HEK293 (cell line): ENCODE results near the gene RASAL2.
"Not testable (repeated sequence)": the region's sequence is repeated elsewhere in the genome, so short reads cannot be mapped to it uniquely, and the experiment has no call there.

Experiments
- CTCF ChIA-PET: fragments of 350-600 bp; formaldehyde crosslinking; extraction: SDS; loops from one replicate; lab custom pipeline; 2021; ENCODE audit warnings: antibody characterized with exemption; lab: Yijun Ruan, JAX
- POLR2A ChIA-PET: fragments of 300-600 bp; formaldehyde crosslinking; extraction: SDS; loops from one replicate; lab custom pipeline; 2020; ENCODE audit warnings: antibody characterized with exemption, inconsistent platforms; lab: Yijun Ruan, JAX
- H3K27ac ChIP-seq: fragments of 200-500 bp; sonication (Bioruptor generic); 2 replicates; pipeline ENCODE4 v1.5.1; 2014; ENCODE audit warnings: low read depth, low read length, control low read depth, inconsistent platforms; ENCODE audit errors: extremely low read depth
- H3K36me3 ChIP-seq, 2 experiments: fragments of 200-500 bp in 1 of 2; sonication (Bioruptor generic) in 1 of 2; 1 replicate in 1 of 2; 2 replicates in 1 of 2; pipeline ENCODE4 v1.5.1; 2014 to 2017; ENCODE audit warnings: inconsistent platforms in 2 of 2, low read length in 2 of 2; ENCODE audit not compliant: control insufficient read depth in 2 of 2, insufficient read depth in 1 of 2
- H3K4me1 ChIP-seq: fragments of 200-500 bp; sonication (Bioruptor generic); 2 replicates; pipeline ENCODE4 v1.5.1; 2014; ENCODE audit warnings: mild to moderate bottlenecking, low read length, inconsistent platforms; ENCODE audit not compliant: control insufficient read depth, insufficient read depth
- H3K4me3 ChIP-seq: 2 replicates; pipeline ENCODE4 v1.5.1; 2011; ENCODE audit warnings: low read depth, mild to moderate bottlenecking, control low read depth, low read length, moderate library complexity
- H3K9me3 ChIP-seq: fragments of 200-500 bp; sonication (Bioruptor generic); 2 replicates; pipeline ENCODE4 v1.5.1; 2014; ENCODE audit warnings: low read depth, low read length, inconsistent platforms; ENCODE audit not compliant: control insufficient read depth, insufficient read depth
- EGR2 ChIP-seq: fragments of 450-650 bp; formaldehyde crosslinking; IDR thresholded peaks from 2 replicates; pipeline ENCODE4 v1.5.1; 2016; ENCODE audit warnings: low read depth, missing biosample characterization, missing genetic modification characterization
- PRDM1 ChIP-seq: fragments of 450-650 bp; formaldehyde crosslinking; IDR thresholded peaks from 2 replicates; pipeline ENCODE4; 2016; ENCODE audit warnings: missing biosample characterization, missing genetic modification characterization
- RBAK ChIP-seq: fragments of 450-650 bp; formaldehyde crosslinking; IDR thresholded peaks from 2 replicates; pipeline ENCODE4 v1.5.1; 2016; ENCODE audit warnings: missing biosample characterization, missing genetic modification characterization
- SCRT1 ChIP-seq: fragments of 450-650 bp; formaldehyde crosslinking; IDR thresholded peaks from 2 replicates; pipeline ENCODE4 v1.5.1; 2016; ENCODE audit warnings: missing biosample characterization, missing genetic modification characterization, borderline replicate concordance
- SP2 ChIP-seq: fragments of 450-650 bp; formaldehyde crosslinking; IDR thresholded peaks from 2 replicates; pipeline ENCODE4 v1.5.1; 2016; ENCODE audit warnings: missing biosample characterization, missing genetic modification characterization
- ZBTB17 ChIP-seq: fragments of 450-650 bp; formaldehyde crosslinking; IDR thresholded peaks from 2 replicates; pipeline ENCODE4 v1.5.1; 2016; ENCODE audit warnings: missing biosample characterization, missing genetic modification characterization
- ZBTB8A ChIP-seq: fragments of 450-650 bp; formaldehyde crosslinking; IDR thresholded peaks from 2 replicates; pipeline ENCODE4 v1.5.1; 2016; ENCODE audit warnings: missing biosample characterization, missing genetic modification characterization
- ZNF138 ChIP-seq: fragments of 450-650 bp; formaldehyde crosslinking; IDR thresholded peaks from 2 replicates; pipeline ENCODE4 v1.5.1; 2016; ENCODE audit warnings: missing biosample characterization, missing genetic modification characterization, borderline replicate concordance
- ZNF26 ChIP-seq: fragments of 450-650 bp; formaldehyde crosslinking; IDR thresholded peaks from 2 replicates; pipeline ENCODE4 v1.5.1; 2016; ENCODE audit warnings: missing biosample characterization, missing genetic modification characterization
- ZNF292 ChIP-seq: fragments of 450-650 bp; formaldehyde crosslinking; IDR thresholded peaks from 2 replicates; pipeline ENCODE4 v1.5.1; 2016; ENCODE audit warnings: low read depth, missing biosample characterization, missing genetic modification characterization, borderline replicate concordance
- ZNF544 ChIP-seq: fragments of 450-650 bp; formaldehyde crosslinking; IDR thresholded peaks from 2 replicates; pipeline ENCODE4 v1.5.0; 2017; ENCODE audit warnings: missing biosample characterization, missing genetic modification characterization
- ZNF610 ChIP-seq: fragments of 450-650 bp; formaldehyde crosslinking; IDR thresholded peaks from 2 replicates; pipeline ENCODE4 v1.5.1; 2016; ENCODE audit warnings: missing biosample characterization, missing genetic modification characterization, borderline replicate concordance
- ZNF658 ChIP-seq: fragments of 450-650 bp; formaldehyde crosslinking; IDR thresholded peaks from 2 replicates; pipeline ENCODE4; 2016; ENCODE audit warnings: missing biosample characterization, missing genetic modification characterization
- TF ChIP-seq, protein P1 (sequence below): fragments of 450-650 bp; formaldehyde crosslinking; IDR thresholded peaks from 2 replicates; pipeline ENCODE4 v1.5.1; 2017; ENCODE audit warnings: missing biosample characterization, missing genetic modification characterization
- TF ChIP-seq, protein P2 (sequence below): fragments of 450-650 bp; formaldehyde crosslinking; IDR thresholded peaks from 2 replicates; pipeline ENCODE4 v1.5.1; 2016; ENCODE audit warnings: missing biosample characterization, missing genetic modification characterization

Gene RASAL2

DNA sequence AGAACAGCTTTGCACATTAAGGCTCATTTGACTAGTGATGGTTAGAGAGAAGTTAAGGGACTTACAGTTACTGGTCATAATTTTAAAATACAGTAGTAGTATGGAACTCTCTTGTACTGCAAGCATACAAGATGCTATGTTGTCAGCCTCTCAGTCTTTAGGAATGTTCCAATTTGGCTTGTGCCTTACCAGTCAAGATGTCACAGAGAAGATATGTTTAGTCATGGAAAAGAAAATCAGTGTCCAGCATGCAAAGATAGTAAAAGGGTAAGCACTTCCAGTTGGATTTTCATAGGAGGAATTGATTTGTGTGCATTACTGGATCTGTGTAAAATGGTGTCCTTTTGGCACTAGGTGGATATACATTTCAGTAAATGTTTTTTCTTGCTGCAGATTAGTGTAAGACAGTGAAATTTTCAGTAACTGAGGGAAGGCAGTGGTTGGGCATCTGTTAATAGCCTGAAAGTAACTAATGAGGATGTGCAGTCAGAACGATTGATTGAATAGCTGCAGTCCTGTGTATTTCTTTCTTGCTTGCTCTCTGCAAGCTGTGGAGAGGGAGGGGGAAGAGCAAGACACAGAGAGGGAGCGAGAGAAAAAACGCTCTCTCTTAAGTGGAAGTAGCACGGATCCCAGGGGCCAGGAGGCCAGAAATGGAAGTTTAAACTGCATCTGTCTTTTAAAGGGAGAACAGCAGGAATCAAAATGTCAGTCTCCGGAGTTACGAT, 294.7 kb downstream of the RASAL2 start:
- H3K27ac ChIP-seq = no peak overlapping the region
- H3K4me1 ChIP-seq = peaks cover 4% of the 10 kb centered on the region; the same call in 1 of the 2 replicates
- TF ChIP-seq ZNF26 (tag by site-specific recombination) (no peak), ZNF138 (tag by site-specific recombination) (no peak), ZBTB8A (tag by site-specific recombination) (no peak), ZBTB17 (tag by site-specific recombination) (peak; percentile 52; the same call in 1 of the 2 replicates), SCRT1 (no peak), ZNF292 (tag by site-specific recombination) (no peak), ZNF544 (tag by site-specific recombination) (no peak), PRDM1 (peak; percentile 66), SP2 (tag by site-specific recombination) (no peak)
- TF ChIP-seq, protein P1, sequence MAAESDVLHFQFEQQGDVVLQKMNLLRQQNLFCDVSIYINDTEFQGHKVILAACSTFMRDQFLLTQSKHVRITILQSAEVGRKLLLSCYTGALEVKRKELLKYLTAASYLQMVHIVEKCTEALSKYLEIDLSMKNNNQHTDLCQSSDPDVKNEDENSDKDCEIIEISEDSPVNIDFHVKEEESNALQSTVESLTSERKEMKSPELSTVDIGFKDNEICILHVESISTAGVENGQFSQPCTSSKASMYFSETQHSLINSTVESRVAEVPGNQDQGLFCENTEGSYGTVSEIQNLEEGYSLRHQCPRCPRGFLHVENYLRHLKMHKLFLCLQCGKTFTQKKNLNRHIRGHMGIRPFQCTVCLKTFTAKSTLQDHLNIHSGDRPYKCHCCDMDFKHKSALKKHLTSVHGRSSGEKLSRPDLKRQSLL (tag by site-specific recombination) = no peak
- no peak overlapping the region for H3K4me3 ChIP-seq
- CTCF ChIA-PET = interaction anchor here (0.7 to 2.5 kb wide), 2 partner anchors 78 to 358 kb away, joined by 3 to 7 read pairs; no protein-coding TSS in a partner anchor
- H3K9me3 ChIP-seq = no peaks in the 10 kb centered on the region
- POLR2A ChIA-PET = no interaction called here
- H3K36me3 ChIP-seq = no peaks in the 10 kb centered on the region

DNA sequence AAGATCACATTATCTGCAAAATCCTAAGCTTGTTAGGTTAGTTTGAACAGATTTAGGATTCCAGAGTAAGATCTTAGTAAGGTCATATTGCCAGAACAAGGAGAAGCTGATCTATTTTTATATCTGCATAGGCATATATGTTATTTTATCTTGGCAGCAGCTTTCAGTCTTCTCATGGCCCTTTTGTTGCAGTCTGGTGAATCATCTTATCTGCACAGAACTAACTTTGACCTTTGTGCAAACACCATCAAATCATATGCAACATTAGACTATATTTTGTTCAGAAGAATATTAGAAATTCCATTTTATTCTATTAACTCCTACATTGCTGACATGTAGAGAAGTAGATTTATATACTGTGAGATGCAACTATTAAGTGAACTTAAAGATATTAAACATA, 295.5 kb downstream of the RASAL2 start:
- TF ChIP-seq ZNF610 (tag by site-specific recombination) = no peak
- no peak for TF ChIP-seq EGR2 (tag by site-specific recombination)
- TF ChIP-seq ZNF658 (tag by site-specific recombination) = no peak
- TF ChIP-seq, protein P2, sequence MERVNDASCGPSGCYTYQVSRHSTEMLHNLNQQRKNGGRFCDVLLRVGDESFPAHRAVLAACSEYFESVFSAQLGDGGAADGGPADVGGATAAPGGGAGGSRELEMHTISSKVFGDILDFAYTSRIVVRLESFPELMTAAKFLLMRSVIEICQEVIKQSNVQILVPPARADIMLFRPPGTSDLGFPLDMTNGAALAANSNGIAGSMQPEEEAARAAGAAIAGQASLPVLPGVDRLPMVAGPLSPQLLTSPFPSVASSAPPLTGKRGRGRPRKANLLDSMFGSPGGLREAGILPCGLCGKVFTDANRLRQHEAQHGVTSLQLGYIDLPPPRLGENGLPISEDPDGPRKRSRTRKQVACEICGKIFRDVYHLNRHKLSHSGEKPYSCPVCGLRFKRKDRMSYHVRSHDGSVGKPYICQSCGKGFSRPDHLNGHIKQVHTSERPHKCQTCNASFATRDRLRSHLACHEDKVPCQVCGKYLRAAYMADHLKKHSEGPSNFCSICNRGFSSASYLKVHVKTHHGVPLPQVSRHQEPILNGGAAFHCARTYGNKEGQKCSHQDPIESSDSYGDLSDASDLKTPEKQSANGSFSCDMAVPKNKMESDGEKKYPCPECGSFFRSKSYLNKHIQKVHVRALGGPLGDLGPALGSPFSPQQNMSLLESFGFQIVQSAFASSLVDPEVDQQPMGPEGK (tag by site-specific recombination) = no peak
- no peak for TF ChIP-seq RBAK (tag by site-specific recombination)
- Histone ChIP-seq H3K27ac (no peak overlapping the region), H3K36me3 (no peaks in the 10 kb centered on the region), H3K4me3 (no peak overlapping the region), H3K9me3 (no peaks in the 10 kb centered on the region), H3K4me1 (peaks cover 4% of the 10 kb centered on the region; the same call in 1 of the 2 replicates)
- ChIA-PET POLR2A (no interaction called here), CTCF (interaction anchor here (0.6 to 2.5 kb wide), 2 partner anchors 45 to 78 kb away, joined by 7 read pairs; no protein-coding TSS in a partner anchor)

DNA sequence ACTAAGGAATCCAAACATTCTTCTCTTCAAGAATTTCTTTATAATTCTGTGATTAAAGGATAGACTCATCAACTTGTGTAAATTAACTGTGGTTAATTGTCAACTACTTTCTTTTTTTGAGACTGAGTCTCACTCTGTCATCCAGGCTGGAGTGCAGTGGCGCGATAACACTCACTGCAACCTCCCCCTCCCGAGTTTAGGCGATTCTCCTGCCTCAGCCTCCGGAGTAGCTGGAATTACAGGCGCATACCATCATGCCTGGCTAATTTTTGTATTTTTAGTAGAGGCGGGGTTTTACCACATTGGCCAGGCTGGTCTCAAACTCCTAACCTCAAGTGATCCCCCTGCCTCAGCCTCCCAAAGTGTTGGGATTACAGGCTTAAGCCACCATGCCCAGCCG, 296.4 kb downstream of the RASAL2 start:
- H3K27ac ChIP-seq, H3K4me1 ChIP-seq, H3K4me3 ChIP-seq, H3K36me3 ChIP-seq, CTCF ChIA-PET, POLR2A ChIA-PET, H3K9me3 ChIP-seq: not testable (repeated sequence)
